MG63 (cell line): ENCODE results near the gene ALKBH4. TPM values are rescaled to one million over a fixed set of nuclear protein-coding genes. Genes with fewer than 3 reads are reported as not detected.
"Not testable (repeated sequence)": the region's sequence is repeated elsewhere in the genome, so short reads cannot be mapped to it uniquely, and the experiment has no call there.

Source experiments
- DNase-seq: peaks from one replicate; pipeline ENCODE4 v3.0.0-alpha.2; 2020
- H3K27me3 ChIP-seq: fragments of 250-450 bp; sonication (Bioruptor Pico); 2 replicates; pipeline ENCODE4 v1.5.1; 2020; ENCODE audit warnings: mild to moderate bottlenecking, moderate library complexity
- H3K36me3 ChIP-seq: fragments of 250-450 bp; sonication (Bioruptor Pico); 2 replicates; pipeline ENCODE4 v1.5.1; 2020; ENCODE audit warnings: mild to moderate bottlenecking, moderate library complexity
- H3K4me3 ChIP-seq: fragments of 250-450 bp; sonication (Bioruptor Pico); 2 replicates; pipeline ENCODE4 v1.5.1; 2020; ENCODE audit warnings: mild to moderate bottlenecking, moderate library complexity
- H3K9me3 ChIP-seq: fragments of 250-450 bp; sonication (Bioruptor Pico); 2 replicates; pipeline ENCODE4 v1.5.1; 2020; ENCODE audit warnings: mild to moderate bottlenecking, moderate library complexity
- total RNA-seq: library from RNA; depleted of rRNA; stranded (reverse); fragments of >200 nt; shearing (Covaris generic); gene quantifications from 2 replicates; pipeline ENCODE4 v1.2.3, GENCODE V29; 2014; ENCODE audit warnings: low replicate concordance; rRNA removed

Gene ALKBH4
- total RNA-seq, 1 experiment from 2014 or later: 17.1 TPM

- no peaks in the 10 kb centered on the region for H3K27me3 ChIP-seq
- DNase-seq: no peak
- H3K4me3 ChIP-seq: no peak overlapping the region
- no peaks in the 10 kb centered on the region for H3K9me3 ChIP-seq
- H3K36me3 ChIP-seq: no peaks in the 10 kb centered on the region; the same call in none of the 2 replicates
Measured at GRCh38 chr7:102418592-102418991, 46.1 kb downstream of the ALKBH4 start.

DNA sequence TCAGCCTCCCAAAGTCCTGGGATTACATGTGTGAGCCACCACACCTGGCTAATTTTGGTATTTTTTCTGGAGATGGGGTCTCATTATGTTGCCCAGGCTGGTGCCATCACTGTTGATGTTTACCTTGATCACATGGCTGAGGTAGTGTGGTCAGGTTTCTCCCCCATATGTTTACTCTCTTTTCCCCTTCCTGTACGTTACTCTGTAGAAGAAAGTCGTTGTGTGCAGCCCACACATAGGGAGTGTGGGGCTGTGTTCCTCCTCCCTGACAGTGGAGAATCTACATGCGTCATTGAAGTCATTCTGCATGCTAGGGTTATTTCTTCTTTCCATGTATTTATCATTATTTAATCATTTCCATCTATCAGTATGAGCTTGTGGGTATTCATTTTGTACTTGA is 47.6 kb downstream of the ALKBH4 start:
- Histone ChIP-seq H3K4me3 (no peak overlapping the region), H3K27me3 (no peaks in the 10 kb centered on the region), H3K36me3 (no peaks in the 10 kb centered on the region; the same call in none of the 2 replicates), H3K9me3 (no peaks in the 10 kb centered on the region)
- DNase-seq: no peak

DNA sequence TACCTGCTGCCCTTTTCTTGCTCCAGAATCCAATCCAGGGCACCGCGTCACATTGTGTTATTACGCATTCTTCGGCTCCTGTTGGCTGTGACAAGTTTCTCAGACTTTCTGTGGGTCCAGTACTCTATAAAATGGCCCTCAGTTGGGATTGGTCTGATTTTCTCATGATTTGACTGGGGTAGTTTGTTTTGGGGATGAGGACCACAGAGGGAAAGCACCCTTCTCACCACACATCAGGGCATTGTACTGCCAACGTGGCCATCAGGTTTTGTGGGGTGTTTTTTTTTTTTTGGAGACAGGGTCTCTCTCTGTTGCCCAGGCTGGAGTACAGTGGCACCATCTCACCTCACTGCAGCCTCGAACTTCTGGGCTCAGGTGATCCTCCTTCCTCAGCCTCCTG is 48.3 kb downstream of the ALKBH4 start:
- Histone ChIP-seq H3K9me3 (no peaks in the 10 kb centered on the region), H3K27me3 (no peaks in the 10 kb centered on the region), H3K36me3 (no peaks in the 10 kb centered on the region; the same call in none of the 2 replicates), H3K4me3 (no peak overlapping the region)
- no peak for DNase-seq

GRCh38 chr7:102415685-102416225 is 48.9 kb downstream of the ALKBH4 start:
- Histone ChIP-seq H3K36me3 (no peaks in the 10 kb centered on the region; the same call in none of the 2 replicates), H3K9me3 (no peaks in the 10 kb centered on the region), H3K4me3 (no peak overlapping the region), H3K27me3 (no peaks in the 10 kb centered on the region)
- no peak for DNase-seq

DNA sequence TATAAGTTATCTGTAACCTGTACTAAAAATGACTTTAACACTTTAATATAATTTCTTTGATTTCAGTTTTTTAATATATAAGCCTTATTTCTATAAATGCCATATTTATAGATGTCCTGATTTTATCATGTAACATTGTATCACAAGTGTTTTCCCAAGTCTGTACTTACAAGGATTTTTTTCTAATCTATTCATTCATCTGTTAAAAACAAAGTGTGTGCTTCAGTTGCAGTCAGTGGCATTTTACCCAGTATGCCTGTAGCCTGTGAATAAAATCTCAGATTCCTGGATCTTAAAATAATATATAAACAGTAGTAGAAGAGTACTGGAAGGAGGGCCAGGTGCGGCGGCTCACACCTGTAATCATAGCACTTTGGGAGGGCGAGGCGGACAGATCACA is 51.1 kb downstream of the ALKBH4 start:
- no peak overlapping the region for H3K4me3 ChIP-seq
- H3K36me3 ChIP-seq: peaks cover 8% of the 10 kb centered on the region
- no peaks in the 10 kb centered on the region for H3K27me3 ChIP-seq
- no peaks in the 10 kb centered on the region for H3K9me3 ChIP-seq
- no peak for DNase-seq

DNA sequence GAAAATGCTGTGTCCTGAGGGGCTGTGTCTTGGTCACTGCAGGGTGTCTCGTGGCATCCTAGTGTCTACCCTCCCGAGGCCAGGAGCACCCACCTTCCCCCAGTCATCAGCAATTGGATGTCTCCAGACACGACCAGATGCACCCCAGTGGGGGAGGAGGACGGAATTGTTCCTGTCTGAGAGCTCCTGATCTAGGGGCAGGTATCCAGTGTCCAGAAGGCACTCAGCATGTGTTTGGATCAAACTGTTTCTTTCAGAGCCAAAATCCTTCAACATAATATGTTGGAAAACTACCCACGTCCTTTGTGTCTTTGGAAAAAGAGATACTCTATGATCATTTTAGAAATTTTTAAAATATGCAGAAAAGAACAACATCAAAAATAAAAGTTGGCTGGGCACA is 51.6 kb downstream of the ALKBH4 start:
- no peaks in the 10 kb centered on the region for H3K9me3 ChIP-seq
- H3K27me3 ChIP-seq: no peaks in the 10 kb centered on the region
- peaks cover 11% of the 10 kb centered on the region for H3K36me3 ChIP-seq
- no peak for DNase-seq
- no peak overlapping the region for H3K4me3 ChIP-seq

DNA sequence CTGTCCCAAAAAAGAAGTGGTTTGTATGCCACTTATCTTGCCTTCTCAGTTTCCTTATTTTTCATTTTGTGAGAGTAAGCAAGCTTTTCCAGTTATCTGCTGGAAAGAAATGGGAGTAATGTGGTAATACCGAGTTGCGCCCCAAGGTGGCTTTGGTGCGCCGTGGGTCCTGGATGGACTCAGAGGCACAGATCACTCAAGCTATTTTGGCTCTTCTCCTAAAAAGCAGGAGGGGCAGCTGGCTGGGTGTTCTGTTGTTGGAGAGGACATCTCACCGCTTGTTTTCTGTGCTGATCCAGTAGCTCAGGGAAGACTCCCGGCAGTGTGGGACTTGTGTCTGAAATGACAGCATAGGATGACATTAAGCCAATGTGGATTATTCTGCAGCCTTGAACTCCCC is 52.1 kb downstream of the ALKBH4 start:
- peaks cover 16% of the 10 kb centered on the region for H3K36me3 ChIP-seq
- H3K27me3 ChIP-seq: no peaks in the 10 kb centered on the region
- no peak for DNase-seq
- no peak overlapping the region for H3K4me3 ChIP-seq
- no peaks in the 10 kb centered on the region for H3K9me3 ChIP-seq

- H3K36me3 ChIP-seq: peaks cover 25% of the 10 kb centered on the region
- H3K27me3 ChIP-seq: no peaks in the 10 kb centered on the region
- no peak overlapping the region for H3K4me3 ChIP-seq
- DNase-seq: no peak
- H3K9me3 ChIP-seq: no peaks in the 10 kb centered on the region
Measured at GRCh38 chr7:102410918-102411317, 53.7 kb downstream of the ALKBH4 start.

GRCh38 chr7:102410123-102410522 is 54.5 kb downstream of the ALKBH4 start:
- DNase-seq: no peak
- H3K9me3 ChIP-seq: no peaks in the 10 kb centered on the region
- no peaks in the 10 kb centered on the region for H3K27me3 ChIP-seq
- H3K36me3 ChIP-seq: peaks cover 30% of the 10 kb centered on the region
- H3K4me3 ChIP-seq: no peak overlapping the region

DNA sequence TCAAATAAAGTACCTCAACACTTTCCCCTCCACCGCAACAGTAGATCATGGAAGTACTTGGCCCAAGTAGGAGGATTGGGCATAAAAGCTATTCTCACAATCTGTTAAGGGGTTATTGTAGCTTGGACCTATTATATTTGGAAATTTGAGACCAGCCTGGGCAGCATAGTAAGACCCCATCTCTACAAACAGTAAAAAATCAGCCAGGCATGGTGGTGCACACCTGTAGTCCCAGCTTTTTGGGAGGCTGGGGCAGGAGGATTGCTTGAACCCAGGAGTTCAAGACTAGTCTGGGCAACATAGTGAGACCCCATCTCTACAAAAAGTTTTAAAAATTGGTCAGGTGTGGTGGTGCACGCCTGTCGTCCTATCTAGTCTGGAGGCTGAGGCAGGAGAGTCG is 55.3 kb downstream of the ALKBH4 start:
- no peaks in the 10 kb centered on the region for H3K9me3 ChIP-seq
- no peak overlapping the region for H3K4me3 ChIP-seq
- no peak for DNase-seq
- H3K27me3 ChIP-seq: no peaks in the 10 kb centered on the region
- H3K36me3 ChIP-seq: peaks cover 34% of the 10 kb centered on the region

DNA sequence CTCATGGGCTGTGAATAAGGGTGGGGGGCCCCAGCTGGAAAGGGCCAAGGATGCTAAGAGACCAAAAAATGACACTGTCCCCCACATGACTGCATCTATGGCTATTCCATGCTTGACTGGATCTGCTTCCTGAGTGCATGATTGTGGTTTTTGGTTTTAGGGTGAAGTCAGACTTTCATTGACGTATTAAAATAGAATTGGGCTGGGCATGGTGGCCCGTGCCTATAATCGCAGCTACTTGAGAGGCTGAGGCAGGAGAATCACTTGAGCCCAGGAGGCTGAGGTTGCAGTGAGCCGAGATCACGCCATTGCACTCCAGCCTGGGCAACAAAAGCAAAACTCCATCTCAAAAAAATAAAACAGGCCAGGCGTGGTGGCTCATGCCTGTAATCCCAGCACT is 56.1 kb downstream of the ALKBH4 start:
- H3K27me3 ChIP-seq, H3K9me3 ChIP-seq, H3K4me3 ChIP-seq, DNase-seq: not testable (repeated sequence)
- peaks cover 40% of the 10 kb centered on the region for H3K36me3 ChIP-seq

DNA sequence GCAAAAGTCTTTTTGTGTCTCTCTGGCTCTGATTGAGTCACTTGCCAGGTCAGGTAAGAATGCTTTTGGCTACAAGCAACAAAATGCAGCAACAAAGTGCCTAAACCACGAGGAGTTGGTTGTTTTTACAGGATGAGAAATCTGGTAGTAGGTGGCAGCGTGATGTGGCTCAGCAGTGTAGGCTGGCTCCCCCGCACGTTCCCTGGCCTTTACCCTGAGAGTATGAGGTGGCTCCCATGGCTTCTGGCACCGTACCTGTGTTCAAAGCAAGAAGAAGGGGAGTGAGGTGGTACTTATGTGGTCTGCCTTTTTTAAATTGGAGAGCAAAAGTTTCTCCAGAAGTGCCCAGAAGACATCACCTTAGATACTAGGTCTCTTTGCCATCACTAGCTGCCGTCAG is 56.8 kb downstream of the ALKBH4 start:
- Histone ChIP-seq H3K4me3 (no peak overlapping the region), H3K27me3 (no peaks in the 10 kb centered on the region), H3K36me3 (peaks cover 40% of the 10 kb centered on the region), H3K9me3 (no peaks in the 10 kb centered on the region)
- no peak for DNase-seq

Other genes with a start within 250 kb of the ALKBH4 start
- 0.40 and 1.3 TPM in 2 replicates for gene SH2B2, start 178.0 kb downstream of the ALKBH4 start, total RNA-seq
- gene SPDYE6, start 108.4 kb downstream of the ALKBH4 start, total RNA-seq: not detected in 2 replicates
- gene PRKRIP1, start 68.5 kb downstream of the ALKBH4 start, total RNA-seq: 7.6 and 16.2 TPM in 2 replicates
- 24.3 and 27.1 TPM in 2 replicates for gene ORAI2, start 31.3 kb downstream of the ALKBH4 start, total RNA-seq
- gene LRWD1, start 121 bp upstream of the ALKBH4 start, total RNA-seq: 19.6 and 29.7 TPM in 2 replicates
- gene POLR2J, start 14.1 kb upstream of the ALKBH4 start, total RNA-seq: 18.4 and 45.5 TPM in 2 replicates
- gene RASA4B, start 52.9 kb upstream of the ALKBH4 start, total RNA-seq: 0.12 and 1.7 TPM in 2 replicates
- gene UPK3BL2, start 78.8 kb upstream of the ALKBH4 start, total RNA-seq: 2.5 TPM in 1 of 2 replicates, not detected in the other
- gene SPDYE2, start 86.4 kb upstream of the ALKBH4 start, total RNA-seq: not detected in 2 replicates
- gene POLR2J3, start 107.7 kb upstream of the ALKBH4 start, total RNA-seq: 2.2 and 7.1 TPM in 2 replicates
- gene RASA4, start 151.9 kb upstream of the ALKBH4 start, total RNA-seq: 1.6 and 3.9 TPM in 2 replicates
- 0.37 and 13.4 TPM in 2 replicates for gene UPK3BL1, start 177.9 kb upstream of the ALKBH4 start, total RNA-seq
- not detected in 2 replicates for gene SPDYE2B, start 185.5 kb upstream of the ALKBH4 start, total RNA-seq
- not detected in 2 replicates for gene POLR2J2, start 206.8 kb upstream of the ALKBH4 start, total RNA-seq